ENCODE results near the gene BICDL1. TPM values are rescaled to one million over a fixed set of nuclear protein-coding genes. Genes with fewer than 3 reads are reported as not detected.

BICDL1 gene
- total and polyA plus RNA-seq, 7 donors = 0.16 to 13.1 (median 1.4) TPM

Small RNAs within 50 kb of the gene (small RNA-seq; reads per million reads assigned to genes)
- gene AC004812.1 = 0 reads per million in 3 donors

Other genes starting within 250 kb of the BICDL1 start
- 1 to 10 TPM; 4.6 to 9.2 (median 5.4) TPM for gene CIT, start 111.9 kb upstream of the BICDL1 start, total RNA-seq
- gene CIT, start 111.9 kb upstream of the BICDL1 start, polyA plus RNA-seq = 1 to 10 TPM; 1.2 to 8.5 (median 1.8) TPM
- gene RAB35, start 127.5 kb downstream of the BICDL1 start, total RNA-seq = 10 to 100 TPM; 17.5 to 25.4 (median 22.3) TPM
- 10 to 100 TPM; 24.6 to 43.0 (median 33.5) TPM for gene RAB35, start 127.5 kb downstream of the BICDL1 start, polyA plus RNA-seq
- gene GCN1, start 205.5 kb downstream of the BICDL1 start, total RNA-seq = 10 to 100 TPM; 30.3 to 70.3 (median 40.4) TPM
- gene GCN1, start 205.5 kb downstream of the BICDL1 start, polyA plus RNA-seq = 10 to 100 TPM in 2 of 3 donors, 1 to 10 TPM in 1; 9.2 to 43.3 (median 18.0) TPM
- gene RPLP0, start 211.9 kb downstream of the BICDL1 start, total RNA-seq = 1,000 to 10,000 TPM; 2,593 to 3,468 (median 2,960) TPM
- gene RPLP0, start 211.9 kb downstream of the BICDL1 start, polyA plus RNA-seq = 1,000 to 10,000 TPM; 3,521 to 5,499 (median 3,713) TPM